GM18517 (cell line): ENCODE measurements around the gene SGF29.
"Not testable (repeated sequence)": the region's sequence is repeated elsewhere in the genome, so short reads cannot be mapped to it uniquely, and the experiment has no call there.

Source experiments
- ATAC-seq: cut with Tn5 transposase; IDR thresholded peaks from one replicate; pipeline ENCODE4 v1.9.1; 2021; ENCODE audit warnings: mild to moderate bottlenecking, moderate library complexity; ENCODE audit not compliant: unreplicated experiment

Gene SGF29

GRCh38 chr16:28592979-28593553, 39.3 kb downstream of the SGF29 start:
- ATAC-seq: no peak

- ATAC-seq: not testable (repeated sequence)
These were observed 41.7 kb downstream of the SGF29 start for GRCh38 chr16:28595451-28595850.

GRCh38 chr16:28596115-28596630, 42.5 kb downstream of the SGF29 start:
- ATAC-seq: no peak

- no peak for ATAC-seq
These were observed 43.3 kb downstream of the SGF29 start, which contains the start of gene SULT1A2 for GRCh38 chr16:28596840-28597691. SULT1A2 (minus strand) TSS chr16:28597050; CDS start chr16:28595930, 1,120 bp downstream.

- ATAC-seq: no peak
These were observed 44.1 kb downstream of the SGF29 start for GRCh38 chr16:28597692-28598261.

GRCh38 chr16:28599377-28600285, 45.9 kb downstream of the SGF29 start:
- ATAC-seq: peak; percentile 68

GRCh38 chr16:28600965-28601364, 47.2 kb downstream of the SGF29 start:
- ATAC-seq: not testable (repeated sequence)

- not testable (repeated sequence) for ATAC-seq
These were observed 47.9 kb downstream of the SGF29 start for GRCh38 chr16:28601589-28601988.

- not testable (repeated sequence) for ATAC-seq
These were observed 48.3 kb downstream of the SGF29 start for GRCh38 chr16:28602062-28602461.

GRCh38 chr16:28602529-28602928, 48.8 kb downstream of the SGF29 start:
- ATAC-seq: no peak

GRCh38 chr16:28603381-28604185, 49.9 kb downstream of the SGF29 start:
- ATAC-seq: no peak

- ATAC-seq: no peak
These were observed 50.5 kb downstream of the SGF29 start for GRCh38 chr16:28604186-28604565.

GRCh38 chr16:28606291-28607115, 52.8 kb downstream of the SGF29 start:
- ATAC-seq: no peak

- no peak for ATAC-seq
These were observed 53.5 kb downstream of the SGF29 start for GRCh38 chr16:28607116-28607623.

- ATAC-seq: not testable (repeated sequence)
These were observed 54.2 kb downstream of the SGF29 start for GRCh38 chr16:28607681-28608495.

GRCh38 chr16:28608496-28608808, 54.7 kb downstream of the SGF29 start:
- ATAC-seq: not testable (repeated sequence)

GRCh38 chr16:28608867-28609596, 55.3 kb downstream of the SGF29 start:
- ATAC-seq: not testable (repeated sequence)
